Stimulated activated memory B cell treated with anti-CD40 and anti-IgM and Interleukin-4, amounts not matched to agents 10 μg/mL and 1 μg/mL and 100 μg/mL, for 72 hours (primary cell): ENCODE data around the gene IGFBP6.

Source experiments
- ATAC-seq: fragments of 150-1000 bp; cut with Tn5 transposase; 2 replicates; pipeline ENCODE4 v1.10.0; 2021
- H3K27ac Mint-ChIP-seq: one replicate; pipeline ENCODE4 v1.8.0; 2022; ENCODE audit warnings: mild to moderate bottlenecking, mixed read lengths
- H3K27me3 Mint-ChIP-seq: one replicate; pipeline ENCODE4 v1.8.0; 2022; ENCODE audit warnings: mixed read lengths
- H3K36me3 Mint-ChIP-seq: one replicate; pipeline ENCODE4 v1.8.0; 2022; ENCODE audit warnings: mixed read lengths
- H3K4me1 Mint-ChIP-seq: one replicate; pipeline ENCODE4 v1.8.0; 2022; ENCODE audit warnings: mixed read lengths
- H3K4me3 Mint-ChIP-seq: one replicate; pipeline ENCODE4 v1.8.0; 2022; ENCODE audit warnings: mild to moderate bottlenecking, moderate library complexity, mixed read lengths
- H3K9me3 Mint-ChIP-seq: one replicate; pipeline ENCODE4 v1.8.0; 2022; ENCODE audit warnings: mixed read lengths

Gene IGFBP6

GRCh38 chr12:53097564-53098353 lies at the start of gene IGFBP6:
TSS of gene IGFBP6 (plus strand) at chr12:53097667. CDS start at chr12:53097718, 51 bp downstream.
- Mint-ChIP-seq H3K4me1 (peaks cover 36% of the 10 kb centered on the region), H3K4me3 (peak within 1 kb of the TSS; percentile 69), H3K36me3 (no peaks in the 10 kb centered on the region), H3K9me3 (no peaks in the 10 kb centered on the region), H3K27me3 (peaks cover 15% of the 10 kb centered on the region), H3K27ac (peak within 1 kb of the TSS; percentile 44)
- ATAC-seq, result peak; percentile 75

- Mint-ChIP-seq H3K9me3 (no peaks in the 10 kb centered on the region), H3K27me3 (no peaks in the 10 kb centered on the region), H3K4me1 (peaks cover 16% of the 10 kb centered on the region), H3K27ac (peak overlapping the region; percentile 53), H3K36me3 (no peaks in the 10 kb centered on the region), H3K4me3 (peak overlapping the region; percentile 62)
- no peak for ATAC-seq
These were observed 49.3 kb upstream of the IGFBP6 start for GRCh38 chr12:53048033-53048779.

GRCh38 chr12:53048780-53049401 lies 48.6 kb upstream of the IGFBP6 start:
- H3K4me3 Mint-ChIP-seq, result no peak overlapping the region
- no peak overlapping the region for H3K27ac Mint-ChIP-seq
- ATAC-seq, result no peak
- H3K9me3 Mint-ChIP-seq, result no peaks in the 10 kb centered on the region
- no peaks in the 10 kb centered on the region for H3K36me3 Mint-ChIP-seq
- H3K4me1 Mint-ChIP-seq, result peaks cover 22% of the 10 kb centered on the region
- no peaks in the 10 kb centered on the region for H3K27me3 Mint-ChIP-seq

GRCh38 chr12:53049571-53050318 lies 47.7 kb upstream of the IGFBP6 start, which contains the start of gene TNS2:
TSS of gene TNS2 (plus strand) at chr12:53050065. CDS start at chr12:53050186, 121 bp downstream.
- no peak for ATAC-seq
- Mint-ChIP-seq H3K4me1 (peaks cover 27% of the 10 kb centered on the region), H3K27me3 (no peaks in the 10 kb centered on the region), H3K4me3 (no peak within 1 kb of the TSS), H3K9me3 (no peaks in the 10 kb centered on the region), H3K27ac (no peak within 1 kb of the TSS), H3K36me3 (no peaks in the 10 kb centered on the region)

- no peaks in the 10 kb centered on the region for H3K36me3 Mint-ChIP-seq
- peaks cover 27% of the 10 kb centered on the region for H3K4me1 Mint-ChIP-seq
- ATAC-seq, result no peak
- H3K27ac Mint-ChIP-seq, result no peak overlapping the region
- no peaks in the 10 kb centered on the region for H3K27me3 Mint-ChIP-seq
- H3K4me3 Mint-ChIP-seq, result no peak overlapping the region
- H3K9me3 Mint-ChIP-seq, result no peaks in the 10 kb centered on the region
These were observed 46.9 kb upstream of the IGFBP6 start for GRCh38 chr12:53050426-53051057.

- no peak for ATAC-seq
- H3K9me3 Mint-ChIP-seq, result no peaks in the 10 kb centered on the region
- no peaks in the 10 kb centered on the region for H3K36me3 Mint-ChIP-seq
- no peak overlapping the region for H3K27ac Mint-ChIP-seq
- H3K27me3 Mint-ChIP-seq, result no peaks in the 10 kb centered on the region
- H3K4me1 Mint-ChIP-seq, result peaks cover 20% of the 10 kb centered on the region
- H3K4me3 Mint-ChIP-seq, result no peak overlapping the region
These were observed 46.2 kb upstream of the IGFBP6 start for GRCh38 chr12:53051058-53051880.

- no peak overlapping the region for H3K27ac Mint-ChIP-seq
- H3K4me1 Mint-ChIP-seq, result peaks cover 13% of the 10 kb centered on the region
- H3K4me3 Mint-ChIP-seq, result no peak overlapping the region
- no peaks in the 10 kb centered on the region for H3K27me3 Mint-ChIP-seq
- H3K9me3 Mint-ChIP-seq, result no peaks in the 10 kb centered on the region
- no peaks in the 10 kb centered on the region for H3K36me3 Mint-ChIP-seq
- no peak for ATAC-seq
These were observed 45.5 kb upstream of the IGFBP6 start for GRCh38 chr12:53051881-53052412.

- Mint-ChIP-seq H3K36me3 (no peaks in the 10 kb centered on the region), H3K27me3 (peaks cover 3% of the 10 kb centered on the region), H3K27ac (no peak overlapping the region), H3K4me1 (peaks cover 12% of the 10 kb centered on the region), H3K4me3 (no peak overlapping the region), H3K9me3 (no peaks in the 10 kb centered on the region)
- no peak for ATAC-seq
These were observed 44.8 kb upstream of the IGFBP6 start for GRCh38 chr12:53052419-53053217.

GRCh38 chr12:53053218-53054111 lies 44.0 kb upstream of the IGFBP6 start:
- Mint-ChIP-seq H3K27ac (peak overlapping the region; percentile 92), H3K27me3 (peaks cover 11% of the 10 kb centered on the region), H3K4me3 (peak overlapping the region; percentile 95), H3K9me3 (no peaks in the 10 kb centered on the region), H3K36me3 (no peaks in the 10 kb centered on the region), H3K4me1 (peaks cover 12% of the 10 kb centered on the region)
- ATAC-seq, result peak; percentile 49

GRCh38 chr12:53054112-53054878 lies 43.2 kb upstream of the IGFBP6 start:
- Mint-ChIP-seq H3K27me3 (peaks cover 11% of the 10 kb centered on the region), H3K27ac (peak overlapping the region; percentile 92), H3K9me3 (no peaks in the 10 kb centered on the region), H3K4me1 (peaks cover 12% of the 10 kb centered on the region), H3K36me3 (no peaks in the 10 kb centered on the region), H3K4me3 (peak overlapping the region; percentile 95)
- peak; percentile 95 for ATAC-seq

- no peak for ATAC-seq
- no peak overlapping the region for H3K4me3 Mint-ChIP-seq
- no peaks in the 10 kb centered on the region for H3K9me3 Mint-ChIP-seq
- no peak overlapping the region for H3K27ac Mint-ChIP-seq
- H3K4me1 Mint-ChIP-seq, result peaks cover 12% of the 10 kb centered on the region
- H3K27me3 Mint-ChIP-seq, result peaks cover 11% of the 10 kb centered on the region
- H3K36me3 Mint-ChIP-seq, result no peaks in the 10 kb centered on the region
These were observed 41.8 kb upstream of the IGFBP6 start for GRCh38 chr12:53055471-53056266.
